ENCODE measurements around the gene COQ9. TPM values are rescaled to one million over a fixed set of nuclear protein-coding genes. Genes with fewer than 3 reads are reported as not detected.

COQ9 gene
- total RNA-seq, 1 experiment from 2014 or later, result 43.3 TPM

DNA sequence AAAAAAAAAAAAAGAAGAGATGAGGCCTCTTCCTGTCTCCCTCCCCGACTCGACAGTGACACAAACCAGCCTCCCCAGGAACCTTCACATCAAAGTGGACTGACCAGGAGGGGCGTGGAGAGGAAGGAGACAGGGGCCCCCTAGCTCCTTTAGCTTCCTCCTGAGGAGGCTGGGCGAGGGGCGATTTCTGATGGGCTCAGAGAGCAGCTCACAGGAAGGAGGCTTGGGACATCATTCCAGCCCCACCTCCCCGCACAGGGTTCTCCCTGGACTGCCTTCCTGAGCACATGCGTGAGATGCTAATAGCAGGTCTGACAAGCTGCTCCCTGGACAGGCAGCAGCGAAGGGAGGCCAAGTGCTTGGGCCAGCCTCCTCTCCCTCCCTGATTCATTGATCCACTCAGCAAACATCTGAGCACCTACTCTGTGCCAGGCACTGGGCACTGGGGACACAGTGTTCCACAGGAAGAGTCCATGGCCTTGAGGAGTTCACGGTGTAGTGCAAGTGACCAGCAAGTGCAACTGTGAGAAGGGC, 53.4 kb downstream of the COQ9 start:
- Histone ChIP-seq H3K36me3 (replicated peaks; ENCODE audit: control insufficient read depth, insufficient read depth, low read length) (no peaks in the 10 kb centered on the region), H3K27me3 (ENCODE audit: control insufficient read depth, insufficient read depth, low read length) (no peaks in the 10 kb centered on the region; the same call in 1 of the 2 replicates), H3K4me3 (ENCODE audit: insufficient read depth, low read depth, low read length) (no peak overlapping the region)
- DNase-seq, result peak; percentile 42

DNA sequence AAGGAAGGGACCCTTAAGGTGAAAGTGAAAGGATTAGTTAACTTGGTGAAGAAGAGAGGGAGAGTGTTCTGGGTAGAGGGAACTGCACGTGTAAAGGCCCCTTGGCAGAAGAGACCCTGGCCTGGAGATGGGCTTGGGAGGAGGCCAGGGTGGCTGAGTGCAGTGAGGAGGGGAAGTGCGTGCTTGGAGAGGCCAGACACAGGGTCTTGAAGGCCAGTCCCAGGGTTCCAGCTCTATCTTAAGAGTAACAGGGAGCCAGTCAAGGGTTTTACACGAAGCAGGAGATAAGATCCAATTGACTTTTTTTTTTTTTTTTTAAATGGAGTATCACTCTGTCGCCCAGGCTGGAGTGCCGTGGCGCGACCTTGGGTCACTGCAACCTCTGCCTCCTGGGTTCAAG, 54.2 kb downstream of the COQ9 start:
- no peak overlapping the region for H3K4me3 ChIP-seq (ENCODE audit: insufficient read depth, low read depth, low read length)
- DNase-seq, result peak; percentile 13
- no peaks in the 10 kb centered on the region; the same call in 1 of the 2 replicates for H3K27me3 ChIP-seq (ENCODE audit: control insufficient read depth, insufficient read depth, low read length)
- no peaks in the 10 kb centered on the region for H3K36me3 ChIP-seq (replicated peaks; ENCODE audit: control insufficient read depth, insufficient read depth, low read length)

DNA sequence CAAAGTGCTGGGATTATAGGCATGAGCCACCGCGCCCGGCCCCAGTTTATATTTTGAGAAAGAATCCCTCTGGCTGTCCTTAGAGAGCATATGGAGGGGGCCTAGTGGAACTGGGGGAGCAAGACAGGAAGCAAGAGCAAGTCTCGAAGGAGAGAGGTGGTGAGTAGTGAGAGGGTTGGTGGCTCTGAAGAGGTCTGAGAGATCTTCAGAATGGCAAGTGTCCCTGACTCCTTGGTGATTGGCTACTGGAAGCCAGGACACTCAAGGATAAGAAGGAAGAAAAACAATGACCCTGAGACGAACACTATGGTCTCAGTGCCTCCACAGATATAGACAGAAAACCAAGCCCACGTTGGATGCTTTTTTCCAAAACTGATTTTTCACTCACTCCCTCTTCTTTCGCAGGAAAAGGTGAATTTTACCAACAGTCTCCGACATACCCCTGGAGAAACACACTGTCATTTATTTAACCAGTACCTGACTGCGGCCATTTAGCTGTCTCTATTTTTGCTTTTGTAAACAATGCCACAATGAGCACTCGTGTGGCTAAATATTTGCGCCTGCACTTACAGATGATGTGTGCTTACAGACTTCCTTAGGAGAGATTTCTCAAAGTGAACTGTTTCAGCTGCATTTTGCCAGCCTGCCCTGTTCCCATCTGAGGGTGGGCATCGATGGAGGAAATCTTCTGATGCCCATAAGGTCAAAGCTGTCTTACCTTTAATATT, 54.9 kb downstream of the COQ9 start:
- no peaks in the 10 kb centered on the region for H3K36me3 ChIP-seq (replicated peaks; ENCODE audit: control insufficient read depth, insufficient read depth, low read length)
- DNase-seq, result peak; percentile 21
- no peak overlapping the region for H3K4me3 ChIP-seq (ENCODE audit: insufficient read depth, low read depth, low read length)
- no peaks in the 10 kb centered on the region; the same call in 1 of the 2 replicates for H3K27me3 ChIP-seq (ENCODE audit: control insufficient read depth, insufficient read depth, low read length)

DNA sequence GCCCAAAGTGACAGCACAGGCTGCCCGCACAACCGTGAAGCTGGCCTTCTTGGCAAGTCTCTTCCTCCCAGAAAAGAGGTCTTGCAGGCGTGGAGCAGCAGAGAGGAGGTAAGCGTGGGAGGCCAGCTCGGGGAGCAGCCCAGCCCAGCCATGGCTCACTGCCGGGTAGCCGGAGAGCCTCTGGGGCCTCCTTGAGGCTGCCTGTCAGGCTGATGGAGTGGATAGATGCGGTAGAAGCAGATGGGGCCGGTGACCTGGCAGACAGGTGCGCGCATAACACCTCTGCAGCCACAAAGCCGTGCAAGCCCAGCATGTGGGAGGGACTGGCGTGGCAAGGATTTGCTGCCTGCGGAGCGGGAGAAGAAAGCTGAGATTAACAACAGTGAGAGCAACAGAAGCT, 56.1 kb downstream of the COQ9 start:
- Histone ChIP-seq H3K4me3 (ENCODE audit: insufficient read depth, low read depth, low read length) (no peak overlapping the region), H3K36me3 (replicated peaks; ENCODE audit: control insufficient read depth, insufficient read depth, low read length) (no peaks in the 10 kb centered on the region), H3K27me3 (ENCODE audit: control insufficient read depth, insufficient read depth, low read length) (no peaks in the 10 kb centered on the region; the same call in 1 of the 2 replicates)
- peak; percentile 79 for DNase-seq

DNA sequence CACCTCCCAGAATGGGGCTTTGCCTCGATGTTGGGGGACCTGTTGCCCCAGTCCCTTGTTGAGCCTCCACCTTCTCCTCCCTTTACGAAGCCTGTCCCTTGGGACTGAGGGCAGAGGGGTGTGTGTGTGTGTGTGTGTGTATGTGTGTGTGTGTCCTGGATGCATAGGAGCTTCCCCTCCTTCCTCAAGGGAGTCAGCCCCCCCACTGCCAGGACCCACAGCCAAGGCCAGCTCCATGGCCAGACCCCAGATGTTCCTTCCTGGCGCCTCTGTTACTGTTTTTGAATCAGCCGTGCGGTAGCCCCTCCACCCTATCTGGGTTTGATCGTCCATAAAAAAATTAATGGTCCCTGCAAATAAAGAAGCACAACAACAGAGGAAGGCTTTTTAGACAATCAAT, 56.7 kb downstream of the COQ9 start:
- Histone ChIP-seq H3K36me3 (replicated peaks; ENCODE audit: control insufficient read depth, insufficient read depth, low read length) (no peaks in the 10 kb centered on the region), H3K4me3 (ENCODE audit: insufficient read depth, low read depth, low read length) (no peak overlapping the region), H3K27me3 (ENCODE audit: control insufficient read depth, insufficient read depth, low read length) (no peaks in the 10 kb centered on the region; the same call in 1 of the 2 replicates)
- DNase-seq, result no peak

DNA sequence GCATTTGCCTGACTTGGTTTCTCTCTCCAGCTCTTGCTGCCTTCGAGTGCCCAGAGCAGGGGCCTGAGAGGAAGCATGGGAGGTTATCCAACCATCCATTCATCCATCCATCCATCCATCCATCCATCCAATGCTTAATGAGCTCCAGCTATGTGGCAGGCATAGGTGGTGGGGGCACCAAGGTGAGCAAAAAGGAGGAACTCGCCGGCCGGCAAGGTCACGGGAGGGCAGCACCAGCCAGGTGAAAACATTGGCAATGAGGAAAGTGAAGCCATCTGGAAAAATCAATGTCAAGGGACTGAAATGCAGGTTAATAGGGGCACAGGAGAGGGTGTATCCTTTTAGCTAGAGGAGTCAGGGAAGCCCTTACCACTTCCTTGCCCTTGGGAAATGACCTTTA, 57.2 kb downstream of the COQ9 start:
- DNase-seq, result no peak
- no peaks in the 10 kb centered on the region; the same call in 1 of the 2 replicates for H3K27me3 ChIP-seq (ENCODE audit: control insufficient read depth, insufficient read depth, low read length)
- H3K36me3 ChIP-seq (replicated peaks; ENCODE audit: control insufficient read depth, insufficient read depth, low read length), result no peaks in the 10 kb centered on the region
- no peak overlapping the region for H3K4me3 ChIP-seq (ENCODE audit: insufficient read depth, low read depth, low read length)

DNA sequence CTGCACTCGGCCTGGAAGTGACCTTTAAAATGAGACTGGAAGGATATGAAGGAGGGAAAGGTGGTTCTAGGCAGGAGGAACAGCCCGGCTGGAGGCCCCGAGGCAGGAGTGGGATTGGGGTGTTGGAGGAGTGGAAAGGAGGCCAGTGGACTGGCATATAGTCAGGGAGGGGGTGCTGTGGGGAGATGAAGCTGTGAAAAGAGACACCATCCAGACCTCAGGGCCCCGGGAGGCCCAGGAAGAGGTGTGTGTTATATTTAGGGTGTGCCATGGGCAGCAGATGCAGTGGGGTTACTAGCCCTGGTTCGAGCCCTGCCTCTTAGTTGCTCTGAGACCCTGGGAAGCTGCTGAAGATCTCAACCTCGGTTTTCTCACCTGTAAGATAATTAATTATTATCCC, 57.9 kb downstream of the COQ9 start:
- Histone ChIP-seq H3K27me3 (ENCODE audit: control insufficient read depth, insufficient read depth, low read length) (no peaks in the 10 kb centered on the region; the same call in 1 of the 2 replicates), H3K4me3 (ENCODE audit: insufficient read depth, low read depth, low read length) (no peak overlapping the region), H3K36me3 (replicated peaks; ENCODE audit: control insufficient read depth, insufficient read depth, low read length) (no peaks in the 10 kb centered on the region)
- no peak for DNase-seq

DNA sequence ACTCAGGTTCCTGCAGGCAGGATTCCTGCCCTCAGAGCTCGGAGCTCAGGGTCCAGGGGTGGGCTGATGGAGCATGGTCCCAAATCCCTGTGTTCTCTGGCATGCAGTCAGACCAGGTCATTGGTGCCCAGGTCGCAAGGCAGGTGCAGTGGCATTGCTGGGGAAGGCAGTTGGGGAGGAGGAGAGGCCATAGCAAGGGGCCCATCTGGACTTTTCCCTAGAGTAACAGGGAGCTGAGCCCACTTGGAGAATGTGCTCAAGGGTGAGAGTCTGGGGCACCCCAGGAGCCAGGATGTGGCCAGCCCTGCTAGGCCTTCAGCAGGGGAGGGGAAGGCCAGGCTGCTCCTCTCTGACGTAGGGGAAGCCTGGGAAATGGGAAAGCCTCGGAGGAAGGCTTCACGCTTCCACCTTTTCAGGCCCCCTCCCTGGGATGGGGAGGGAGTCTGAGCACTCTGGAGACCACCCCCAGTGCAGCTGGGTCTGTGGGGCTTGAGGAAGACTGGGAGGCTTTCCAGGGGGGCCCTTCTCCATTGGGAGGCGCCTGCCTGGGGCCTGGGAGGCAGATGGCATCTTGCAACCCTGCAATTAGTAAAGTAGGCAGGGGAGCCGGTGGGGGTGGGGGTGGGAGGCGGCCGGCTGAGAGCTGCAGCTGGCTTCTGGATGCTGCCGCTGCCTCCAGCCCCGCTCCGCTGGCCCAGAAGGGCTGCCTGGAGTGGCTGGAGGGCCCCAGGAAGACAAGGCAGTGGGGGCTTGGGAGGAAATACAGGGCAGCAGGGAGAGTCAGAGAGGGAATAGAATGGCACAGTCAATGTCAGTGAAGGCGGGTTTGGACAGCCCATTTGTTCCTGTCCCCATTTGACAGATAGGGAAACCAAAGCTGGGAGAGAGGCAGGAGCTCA, 60.1 kb downstream of the COQ9 start:
- Histone ChIP-seq H3K36me3 (replicated peaks; ENCODE audit: control insufficient read depth, insufficient read depth, low read length) (no peaks in the 10 kb centered on the region), H3K4me3 (ENCODE audit: insufficient read depth, low read depth, low read length) (no peak overlapping the region), H3K27me3 (ENCODE audit: control insufficient read depth, insufficient read depth, low read length) (no peaks in the 10 kb centered on the region; the same call in 1 of the 2 replicates)
- peak; percentile 85 for DNase-seq

DNA sequence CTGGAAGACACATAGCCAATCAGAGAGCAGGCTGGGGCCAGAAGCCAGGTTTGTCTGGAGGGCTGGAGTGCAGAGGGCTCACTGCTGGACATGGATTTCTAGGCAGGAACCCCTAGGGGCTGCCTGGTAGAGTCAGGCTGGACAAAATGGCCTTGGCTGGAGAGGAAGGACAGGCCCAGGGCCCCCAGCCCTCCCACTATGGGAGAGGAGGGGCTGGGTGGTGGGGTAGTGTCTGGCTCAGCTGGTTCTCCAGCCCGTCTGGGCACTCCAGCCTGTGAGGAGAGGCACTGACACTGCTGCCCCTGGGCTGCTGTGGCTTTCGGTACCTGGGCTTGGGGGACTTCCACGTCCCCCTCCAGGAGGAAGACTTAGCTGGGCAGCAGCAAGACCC, 60.8 kb downstream of the COQ9 start:
- no peak overlapping the region for H3K4me3 ChIP-seq (ENCODE audit: insufficient read depth, low read depth, low read length)
- H3K36me3 ChIP-seq (replicated peaks; ENCODE audit: control insufficient read depth, insufficient read depth, low read length), result no peaks in the 10 kb centered on the region
- H3K27me3 ChIP-seq (ENCODE audit: control insufficient read depth, insufficient read depth, low read length), result no peaks in the 10 kb centered on the region
- DNase-seq, result no peak

DNA sequence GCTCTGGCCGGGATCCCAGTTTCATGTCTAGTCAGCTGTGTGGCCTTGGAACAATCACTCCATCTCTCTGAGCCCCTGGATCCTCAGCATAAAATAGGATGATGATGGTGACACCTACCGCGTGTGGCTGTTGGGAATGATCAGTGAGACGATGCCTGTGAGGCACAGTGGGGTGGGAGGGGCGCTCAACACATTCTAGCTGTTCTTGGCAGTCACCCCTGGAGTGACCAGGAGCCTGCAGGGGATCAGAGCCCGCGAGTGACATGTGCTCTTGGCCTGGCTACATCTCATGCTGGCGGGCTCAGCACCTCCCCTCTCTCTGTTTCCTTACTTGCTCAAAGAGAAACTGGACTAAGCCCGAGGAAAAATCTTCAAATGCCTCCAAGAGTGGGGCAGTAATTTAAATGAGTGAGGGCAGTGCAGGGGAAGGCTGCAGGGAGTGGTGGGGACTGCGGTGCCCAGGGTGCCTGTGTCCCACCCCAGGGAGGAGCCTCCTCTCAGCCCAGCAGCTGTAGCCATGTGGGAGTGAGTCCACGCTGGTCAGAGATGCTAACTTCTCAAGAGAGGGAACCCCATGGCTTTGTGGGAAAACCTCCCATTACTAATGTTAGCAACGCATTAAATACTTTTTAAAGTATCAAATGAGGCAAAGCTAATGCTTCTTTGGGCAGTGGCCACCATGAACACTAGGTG, 62.1 kb downstream of the COQ9 start:
- peak; percentile 32 for DNase-seq
- Histone ChIP-seq H3K36me3 (replicated peaks; ENCODE audit: control insufficient read depth, insufficient read depth, low read length) (no peaks in the 10 kb centered on the region), H3K4me3 (ENCODE audit: insufficient read depth, low read depth, low read length) (no peak overlapping the region), H3K27me3 (ENCODE audit: control insufficient read depth, insufficient read depth, low read length) (no peaks in the 10 kb centered on the region)

DNA sequence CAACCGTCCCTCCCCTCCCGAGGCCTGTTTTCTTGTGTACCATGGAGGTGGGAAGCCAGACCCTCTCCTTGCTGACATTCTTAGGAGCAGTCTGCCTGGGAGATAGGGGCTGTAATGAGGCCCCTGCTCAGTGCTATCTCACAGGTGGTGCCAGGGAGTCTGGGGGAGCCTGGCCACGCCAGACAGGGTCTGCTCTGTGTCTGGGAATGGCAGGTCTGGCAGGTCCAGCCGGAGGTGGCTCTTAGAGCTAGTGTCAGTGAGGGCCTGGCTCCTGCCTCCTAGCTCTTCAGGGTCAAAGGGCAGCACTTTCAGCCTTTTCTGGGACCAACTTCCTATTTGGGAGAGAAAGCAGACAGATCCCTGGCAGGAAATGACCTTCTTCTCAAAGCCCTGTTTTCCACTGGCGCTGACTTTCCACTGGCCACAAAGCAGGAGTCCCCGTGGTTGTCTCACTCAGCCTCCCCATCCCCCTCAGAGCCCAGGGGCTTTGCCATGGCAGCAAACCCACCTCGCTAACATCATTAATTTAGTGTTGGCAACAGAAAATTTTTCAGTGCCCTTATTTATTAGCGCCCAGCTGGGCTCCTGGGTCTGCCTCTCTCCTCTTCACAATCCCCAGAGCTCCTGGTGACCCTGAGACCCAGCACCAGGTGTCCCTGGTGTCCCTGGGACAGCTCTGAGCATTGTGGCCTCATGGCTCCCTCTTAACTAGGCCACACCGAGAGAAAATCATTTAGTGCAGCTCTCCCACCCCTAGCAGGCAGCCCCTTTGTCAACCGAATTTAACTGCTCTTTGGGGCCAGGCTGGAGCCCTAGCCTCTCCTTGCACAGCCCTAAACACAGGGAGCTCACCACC, 63.0 kb downstream of the COQ9 start:
- DNase-seq, result peak; percentile 41
- H3K4me3 ChIP-seq (ENCODE audit: insufficient read depth, low read depth, low read length), result no peak overlapping the region
- no peaks in the 10 kb centered on the region for H3K36me3 ChIP-seq (replicated peaks; ENCODE audit: control insufficient read depth, insufficient read depth, low read length)
- no peaks in the 10 kb centered on the region for H3K27me3 ChIP-seq (ENCODE audit: control insufficient read depth, insufficient read depth, low read length)
